Skeletal muscle cell (primary cell): ENCODE results near the gene STXBP6.
"Not testable (repeated sequence)": the region's sequence is repeated elsewhere in the genome, so short reads cannot be mapped to it uniquely, and the experiment has no call there.

Experiments used
- DNase-seq: peaks from one replicate; pipeline ENCODE4 v3.0.0-alpha.2; 2010; ENCODE audit warnings: low read depth
- H3K4me3 ChIP-seq: 2 replicates; pipeline ENCODE4 v1.5.1; 2011; ENCODE audit warnings: low read depth, mild to moderate bottlenecking, control low read depth, low read length, moderate library complexity

The STXBP6 gene

GRCh38 chr14:24801024-24801423 is 248.9 kb downstream of the STXBP6 start:
- H3K4me3 ChIP-seq: no peak overlapping the region
- no peak for DNase-seq

GRCh38 chr14:24798911-24799462 is 251.0 kb downstream of the STXBP6 start:
- no peak for DNase-seq

DNA sequence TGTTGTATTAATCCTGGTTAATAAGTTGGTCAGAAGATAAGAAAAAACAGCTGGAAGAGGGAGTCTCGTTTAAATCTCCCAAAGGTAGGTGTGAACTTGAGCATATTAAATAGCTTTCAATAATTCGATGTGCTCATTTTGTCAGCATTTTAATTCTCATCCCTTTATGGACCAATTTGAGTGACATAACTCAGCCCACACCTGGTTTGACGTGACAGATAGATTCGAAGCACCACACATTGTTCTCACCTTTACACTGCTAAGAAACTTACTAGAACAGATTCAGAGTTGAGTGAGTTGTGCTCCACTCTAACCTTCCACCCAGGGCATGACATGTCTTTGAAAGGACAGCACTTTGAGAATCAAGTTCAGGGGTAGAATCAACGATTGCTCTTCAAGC is 254.5 kb downstream of the STXBP6 start:
- no peak for DNase-seq
- H3K4me3 ChIP-seq: no peak overlapping the region

More at GRCh38 chr14:24798911-24799462, 251.0 kb downstream of the STXBP6 start:
- H3K4me3 ChIP-seq: no peak overlapping the region

- no peak overlapping the region for H3K4me3 ChIP-seq
- no peak for DNase-seq
Observed at GRCh38 chr14:24794644-24795305, 255.2 kb downstream of the STXBP6 start.

DNA sequence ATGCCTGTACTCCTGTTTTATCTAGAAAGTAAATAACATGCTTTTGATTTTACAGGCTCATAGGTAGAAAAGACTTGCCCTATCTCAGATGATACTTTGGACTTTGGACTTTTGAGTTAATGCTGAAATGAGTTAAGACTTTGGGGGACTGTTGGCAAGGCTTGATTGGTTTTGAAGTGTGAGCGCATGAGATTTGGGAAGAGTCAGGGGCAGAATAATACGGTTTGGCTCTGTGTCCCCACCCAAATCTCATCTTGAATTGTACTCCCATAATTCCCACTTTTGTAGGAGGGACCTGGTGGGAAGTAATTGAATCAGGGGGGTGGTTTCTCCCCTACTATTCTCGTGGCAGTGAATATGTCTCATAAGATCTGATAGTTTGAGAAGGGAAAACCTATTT is 259.8 kb downstream of the STXBP6 start:
- no peak overlapping the region for H3K4me3 ChIP-seq
- no peak for DNase-seq

GRCh38 chr14:24789378-24789884 is 260.5 kb downstream of the STXBP6 start:
- no peak for DNase-seq
- no peak overlapping the region for H3K4me3 ChIP-seq

GRCh38 chr14:24785698-24786097 is 264.2 kb downstream of the STXBP6 start:
- H3K4me3 ChIP-seq: no peak overlapping the region
- DNase-seq: no peak

DNA sequence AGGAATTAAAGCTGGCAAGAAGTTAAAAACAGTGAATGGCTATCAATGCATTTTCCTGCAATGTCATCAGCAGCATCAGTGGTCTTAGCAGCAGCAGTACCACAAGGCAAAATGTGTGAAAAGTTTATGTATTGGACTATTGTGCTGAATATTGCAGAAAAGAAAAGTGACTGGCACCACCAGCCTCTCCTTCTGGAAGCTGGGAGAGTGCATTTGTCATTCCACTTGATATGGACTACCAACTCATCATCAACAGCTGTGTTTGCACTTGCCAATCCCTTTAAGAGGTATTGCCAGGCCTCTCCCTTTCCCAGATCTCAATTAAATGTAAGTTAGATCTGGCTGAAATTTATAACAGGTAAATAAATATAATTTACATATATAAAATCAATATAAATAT is 265.0 kb downstream of the STXBP6 start:
- no peak for DNase-seq
- H3K4me3 ChIP-seq: no peak overlapping the region

DNA sequence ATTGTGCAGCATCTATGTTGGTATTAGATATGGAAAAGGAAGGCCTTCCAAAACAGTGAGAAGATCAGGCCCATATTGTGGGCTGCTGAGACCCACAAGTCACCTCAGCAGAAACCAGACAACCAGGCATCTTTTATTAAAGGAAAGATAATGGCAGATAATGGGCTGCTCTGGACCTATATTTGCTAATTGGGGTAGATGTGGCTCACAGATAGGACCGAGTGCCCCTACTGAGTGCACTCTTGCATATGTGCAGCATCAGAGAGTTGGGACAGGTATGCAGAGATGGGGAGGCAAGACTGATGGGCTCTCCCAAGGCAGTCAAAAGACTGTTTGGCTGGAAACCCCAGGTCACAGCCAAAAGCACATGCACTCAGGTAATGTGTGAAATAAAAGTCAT is 266.2 kb downstream of the STXBP6 start:
- H3K4me3 ChIP-seq: no peak overlapping the region
- DNase-seq: no peak

DNA sequence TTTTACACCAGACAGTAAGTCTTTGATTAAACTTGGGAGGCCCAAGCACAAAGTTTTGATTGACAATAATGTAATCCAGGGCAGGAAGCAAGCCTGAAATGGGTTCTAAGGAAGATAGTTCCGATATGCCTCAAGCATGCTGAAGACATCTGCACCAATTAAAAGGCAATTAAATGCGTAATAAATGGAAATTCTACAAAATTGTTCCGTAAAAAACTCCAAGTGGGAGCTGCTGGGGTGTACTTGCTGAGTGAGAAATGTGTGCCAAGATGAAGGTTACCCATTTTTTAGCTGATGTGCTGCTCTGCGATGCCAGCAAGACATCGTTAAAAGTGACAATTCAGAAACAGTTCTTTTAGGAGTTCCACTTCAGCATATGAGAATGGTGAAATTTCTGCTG is 269.7 kb downstream of the STXBP6 start:
- H3K4me3 ChIP-seq: no peak overlapping the region
- DNase-seq: no peak

- H3K4me3 ChIP-seq: no peak overlapping the region
- no peak for DNase-seq
Observed at GRCh38 chr14:24777678-24778077, 272.3 kb downstream of the STXBP6 start.

- DNase-seq: no peak
- no peak overlapping the region for H3K4me3 ChIP-seq
Observed at GRCh38 chr14:24775950-24776349, 274.0 kb downstream of the STXBP6 start.

- no peak overlapping the region for H3K4me3 ChIP-seq
- no peak for DNase-seq
Observed at GRCh38 chr14:24774187-24774915, 275.6 kb downstream of the STXBP6 start.

- DNase-seq, H3K4me3 ChIP-seq: not testable (repeated sequence)
Observed at GRCh38 chr14:24773564-24773963, 276.4 kb downstream of the STXBP6 start.

DNA sequence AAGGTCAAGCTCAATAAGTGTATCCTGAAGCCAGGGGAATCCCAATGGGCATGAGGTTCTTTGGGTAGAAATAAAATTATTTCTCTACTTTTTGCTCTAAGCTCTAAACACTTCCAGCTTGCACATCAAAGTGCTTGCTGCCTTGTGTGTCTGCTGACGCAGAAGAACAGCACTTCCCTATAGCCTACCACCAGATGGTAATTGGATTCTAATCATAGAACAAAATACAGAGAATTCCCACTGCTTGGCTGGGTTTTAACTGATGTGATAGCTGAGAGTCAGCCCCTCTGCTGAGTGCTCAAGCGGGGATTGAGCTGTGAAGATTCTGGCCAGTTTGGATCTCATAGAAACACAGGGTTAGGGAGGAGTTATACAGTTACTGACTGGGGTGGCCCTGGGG is 283.5 kb downstream of the STXBP6 start:
- DNase-seq: no peak
- H3K4me3 ChIP-seq: no peak overlapping the region

- H3K4me3 ChIP-seq: no peak overlapping the region
- no peak for DNase-seq
Observed at GRCh38 chr14:24761141-24761540, 288.8 kb downstream of the STXBP6 start.
